Measurements from ENCODE around the gene ECHDC3.
A peak's percentile ranks its signal among the peaks of the same experiment; 100 is the strongest.

Gene ECHDC3, protein sequence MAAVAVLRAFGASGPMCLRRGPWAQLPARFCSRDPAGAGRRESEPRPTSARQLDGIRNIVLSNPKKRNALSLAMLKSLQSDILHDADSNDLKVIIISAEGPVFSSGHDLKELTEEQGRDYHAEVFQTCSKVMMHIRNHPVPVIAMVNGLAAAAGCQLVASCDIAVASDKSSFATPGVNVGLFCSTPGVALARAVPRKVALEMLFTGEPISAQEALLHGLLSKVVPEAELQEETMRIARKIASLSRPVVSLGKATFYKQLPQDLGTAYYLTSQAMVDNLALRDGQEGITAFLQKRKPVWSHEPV

DNA sequence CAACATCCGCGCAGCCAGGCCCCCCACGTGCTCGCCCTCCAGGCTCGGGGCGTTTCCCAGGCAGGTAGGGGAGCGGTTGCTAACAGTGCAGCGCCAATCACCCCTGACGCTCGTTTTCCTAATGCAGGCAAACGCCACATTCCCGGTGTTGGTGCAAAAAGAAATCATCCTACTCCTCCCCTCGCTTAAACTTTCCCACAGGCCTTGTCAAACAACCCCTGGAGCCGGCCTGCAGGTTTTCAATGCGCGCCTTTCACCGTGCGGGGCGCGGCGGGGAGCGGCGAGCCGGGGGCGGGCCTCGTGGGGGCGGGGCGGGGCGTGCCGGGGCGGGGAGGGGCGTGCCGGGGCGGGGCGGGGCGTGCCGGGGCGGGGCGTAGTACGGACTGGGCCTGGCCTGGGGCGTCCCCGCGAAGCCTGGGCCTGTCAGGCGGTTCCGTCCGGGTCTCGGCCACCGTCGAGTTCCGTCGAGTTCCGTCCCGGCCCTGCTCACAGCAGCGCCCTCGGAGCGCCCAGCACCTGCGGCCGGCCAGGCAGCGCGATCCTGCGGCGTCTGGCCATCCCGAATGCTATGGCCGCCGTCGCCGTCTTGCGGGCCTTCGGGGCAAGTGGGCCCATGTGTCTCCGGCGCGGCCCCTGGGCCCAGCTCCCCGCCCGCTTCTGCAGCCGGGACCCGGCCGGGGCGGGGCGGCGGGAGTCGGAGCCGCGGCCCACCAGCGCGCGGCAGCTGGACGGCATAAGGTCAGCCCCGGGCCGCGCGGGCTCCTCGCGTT lies at the start of gene ECHDC3:
Gene ECHDC3, plus strand, starts transcription at position 374 of the 770 bp plus-strand sequence. Its CDS starts 195 bp downstream, at position 569.
- Histone ChIP-seq H3K27ac (ENCODE audit: low read length) (no peak within 1 kb of the TSS), H3K27me3 (ENCODE audit: control insufficient read depth, insufficient read depth, low read length) (no peaks in the 10 kb centered on the region), H3K9me3 (ENCODE audit: control insufficient read depth, insufficient read depth, low read length) (no peaks in the 10 kb centered on the region), H3K4me3 (ENCODE audit: low read length) (peak within 1 kb of the TSS; percentile 89), H3K36me3 (ENCODE audit: control insufficient read depth, insufficient read depth, low read length) (no peaks in the 10 kb centered on the region), H3K4me1 (ENCODE audit: control insufficient read depth, insufficient read depth, low read length) (0 out of 2 replicates have a peak, but pooled peaks cover 3% of the 10 kb centered on the region)
- no peak for DNase-seq (ENCODE audit: low read depth, low spot score)
- WGBS (ENCODE audit: insufficient coverage, insufficient read length) = no CpG with 5 or more reads among the region's 93 CpGs

DNA sequence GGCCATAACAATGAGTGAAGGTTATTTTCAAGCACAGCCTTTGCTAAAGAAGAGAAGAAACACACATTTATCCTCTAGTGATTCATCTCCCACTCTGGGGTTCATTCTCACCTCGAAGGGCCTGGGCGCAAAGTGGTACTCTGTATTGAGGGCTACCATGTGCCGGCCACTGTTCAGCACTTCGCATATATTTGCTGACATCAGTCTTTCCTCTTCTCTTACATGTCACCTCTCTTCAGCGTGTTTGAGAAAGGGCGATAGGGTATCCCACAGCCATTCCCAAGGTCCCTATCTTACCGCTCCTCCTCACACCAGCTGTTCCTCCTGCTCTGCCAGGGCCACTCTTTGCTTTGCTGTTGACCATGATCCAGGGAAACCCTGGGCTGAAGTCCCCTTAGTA lies 48.8 kb upstream of the ECHDC3 start:
- Histone ChIP-seq H3K36me3 (ENCODE audit: control insufficient read depth, insufficient read depth, low read length) (no peaks in the 10 kb centered on the region), H3K27ac (ENCODE audit: low read length) (no peak overlapping the region), H3K4me3 (ENCODE audit: low read length) (no peak overlapping the region), H3K27me3 (ENCODE audit: control insufficient read depth, insufficient read depth, low read length) (no peaks in the 10 kb centered on the region), H3K9me3 (ENCODE audit: control insufficient read depth, insufficient read depth, low read length) (no peaks in the 10 kb centered on the region), H3K4me1 (ENCODE audit: control insufficient read depth, insufficient read depth, low read length) (no peaks in the 10 kb centered on the region)
- no CpG with 5 or more reads among the region's 7 CpGs for WGBS (ENCODE audit: insufficient coverage, insufficient read length)
- DNase-seq (ENCODE audit: low read depth, low spot score) = no peak

DNA sequence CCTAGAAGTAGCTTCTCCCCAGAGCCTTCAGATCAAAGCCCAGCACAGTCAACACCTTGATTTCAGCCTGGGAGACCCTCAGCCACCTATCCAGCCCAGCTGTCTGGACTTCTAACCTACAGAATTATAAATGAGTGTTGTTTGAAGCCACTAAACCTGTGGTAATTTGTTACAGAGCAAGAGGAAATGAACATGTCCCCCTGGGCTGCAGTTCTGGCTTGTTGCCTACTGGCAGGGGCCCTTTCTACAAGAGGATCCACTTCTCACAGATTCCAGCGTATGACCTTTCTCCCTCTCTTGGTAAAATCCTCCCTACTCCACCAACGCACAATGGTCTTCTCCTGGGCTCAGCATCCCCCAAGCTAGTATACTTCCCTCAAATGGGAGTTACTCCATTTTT lies 46.4 kb upstream of the ECHDC3 start:
- no peaks in the 10 kb centered on the region for H3K36me3 ChIP-seq (ENCODE audit: control insufficient read depth, insufficient read depth, low read length)
- no peaks in the 10 kb centered on the region for H3K4me1 ChIP-seq (ENCODE audit: control insufficient read depth, insufficient read depth, low read length)
- no peak overlapping the region for H3K4me3 ChIP-seq (ENCODE audit: low read length)
- no peaks in the 10 kb centered on the region for H3K9me3 ChIP-seq (ENCODE audit: control insufficient read depth, insufficient read depth, low read length)
- WGBS (ENCODE audit: insufficient coverage, insufficient read length) = no CpG with 5 or more reads among the region's 2 CpGs
- DNase-seq (ENCODE audit: low read depth, low spot score) = no peak
- H3K27me3 ChIP-seq (ENCODE audit: control insufficient read depth, insufficient read depth, low read length) = no peaks in the 10 kb centered on the region
- no peak overlapping the region for H3K27ac ChIP-seq (ENCODE audit: low read length)

DNA sequence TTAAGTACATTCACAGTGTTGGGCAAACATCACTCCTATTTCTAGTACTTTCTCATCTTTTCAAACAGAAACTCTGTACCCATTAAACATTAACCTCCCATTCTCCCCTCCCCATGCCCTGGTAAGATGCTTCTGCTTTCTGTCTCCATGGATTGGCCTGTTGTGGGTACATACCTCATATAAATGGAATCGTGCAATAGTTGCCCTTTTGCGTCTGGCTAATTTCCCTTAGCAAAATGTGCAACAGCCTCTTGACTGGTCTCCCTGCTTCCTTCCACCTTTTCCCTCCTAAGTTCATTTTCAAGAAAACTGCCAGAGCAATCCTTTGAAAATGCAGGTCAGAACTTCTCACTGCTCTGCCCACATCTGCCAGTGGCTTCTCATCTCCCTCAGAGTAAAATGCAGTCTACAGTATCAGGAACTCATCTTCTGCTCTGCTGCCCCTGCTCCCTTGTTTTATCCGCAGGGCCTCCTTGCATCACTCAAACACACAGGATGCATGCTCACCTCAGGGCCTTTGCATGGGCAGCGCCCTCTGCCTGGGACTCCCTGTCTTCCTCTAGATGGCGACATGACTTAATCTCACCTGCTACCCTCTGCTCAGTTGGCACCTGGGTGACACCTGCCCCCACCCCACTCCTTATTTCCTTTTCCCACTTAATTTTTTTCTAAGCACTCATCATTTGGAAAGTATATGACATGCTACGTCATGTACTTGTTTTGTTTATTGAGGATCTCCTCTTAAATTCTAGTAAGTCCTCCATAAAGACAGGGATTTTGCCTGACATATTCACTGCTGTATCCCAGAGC lies 44.3 kb upstream of the ECHDC3 start:
- Histone ChIP-seq H3K36me3 (ENCODE audit: control insufficient read depth, insufficient read depth, low read length) (no peaks in the 10 kb centered on the region), H3K27ac (ENCODE audit: low read length) (no peak overlapping the region), H3K4me1 (ENCODE audit: control insufficient read depth, insufficient read depth, low read length) (no peaks in the 10 kb centered on the region), H3K9me3 (ENCODE audit: control insufficient read depth, insufficient read depth, low read length) (no peaks in the 10 kb centered on the region), H3K4me3 (ENCODE audit: low read length) (no peak overlapping the region), H3K27me3 (ENCODE audit: control insufficient read depth, insufficient read depth, low read length) (no peaks in the 10 kb centered on the region)
- WGBS (ENCODE audit: insufficient coverage, insufficient read length) = no CpG with 5 or more reads among the region's 6 CpGs
- no peak for DNase-seq (ENCODE audit: low read depth, low spot score)

DNA sequence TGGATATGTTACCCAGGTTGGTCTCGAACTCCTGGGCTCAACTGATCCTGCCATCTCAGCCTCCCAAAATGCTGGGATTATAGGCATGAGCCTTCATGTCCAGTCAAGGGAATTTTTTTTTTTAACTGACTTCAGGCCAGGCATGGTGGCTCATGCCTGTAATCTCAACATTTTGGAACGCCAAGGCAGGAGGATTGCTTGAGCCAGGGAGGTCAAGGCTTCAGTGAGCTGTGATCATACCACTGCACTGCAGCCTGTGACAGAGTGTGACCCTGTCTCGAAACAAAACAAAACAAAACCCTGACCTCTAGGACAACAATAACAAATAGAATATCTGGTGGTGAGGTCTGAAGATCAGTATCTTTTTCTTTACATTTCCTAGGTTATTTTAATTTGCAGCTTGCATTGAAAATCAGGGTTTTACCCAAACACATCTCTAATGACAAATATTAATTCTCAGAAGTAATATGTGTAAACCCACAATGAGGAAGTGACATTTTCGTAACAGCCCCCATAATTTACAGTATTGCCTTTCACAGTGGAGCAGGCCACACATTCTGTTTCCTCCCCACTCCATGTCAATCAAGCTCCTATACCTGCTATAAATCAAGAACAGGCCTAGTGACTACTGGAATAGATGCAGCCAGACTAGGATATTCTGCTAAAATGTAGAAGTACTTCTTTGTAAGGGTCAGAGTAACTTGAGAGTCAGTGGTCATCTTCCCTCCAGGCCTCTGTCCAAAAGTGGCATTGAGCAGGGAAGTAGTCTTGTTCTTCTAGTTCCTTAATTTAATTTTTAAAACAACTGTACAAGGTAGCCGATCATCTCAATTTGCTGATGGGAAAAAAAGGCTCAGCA lies 43.3 kb upstream of the ECHDC3 start:
- no peaks in the 10 kb centered on the region for H3K9me3 ChIP-seq (ENCODE audit: control insufficient read depth, insufficient read depth, low read length)

DNA sequence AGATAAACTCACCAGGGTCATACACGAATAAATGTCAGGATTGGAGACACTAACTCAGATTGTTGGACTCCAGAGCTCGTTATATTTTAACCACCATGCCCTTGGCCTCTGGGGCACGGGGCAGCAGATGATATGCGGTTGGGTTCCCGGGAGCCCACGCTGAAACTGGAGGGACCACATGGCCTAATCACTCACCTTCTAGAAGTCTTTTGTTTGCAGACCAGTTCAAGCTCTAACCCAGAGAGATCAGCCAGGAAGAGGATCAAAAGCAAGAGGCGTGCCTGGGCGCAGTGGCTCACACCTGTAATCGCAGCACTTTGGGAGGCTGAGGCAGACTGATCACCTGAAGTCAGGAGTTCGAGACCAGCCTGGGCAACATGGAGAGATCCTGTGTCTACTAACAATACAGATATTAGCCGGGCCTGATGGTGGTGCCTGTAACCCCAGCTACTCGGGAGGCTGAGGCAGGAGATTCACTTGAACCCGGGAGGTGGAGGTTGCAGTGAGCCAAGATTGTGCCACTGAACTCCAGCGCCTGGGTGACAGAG lies 42.6 kb upstream of the ECHDC3 start:
- no peak for DNase-seq (ENCODE audit: low read depth, low spot score)
- no peak overlapping the region for H3K27ac ChIP-seq (ENCODE audit: low read length)
- H3K36me3 ChIP-seq (ENCODE audit: control insufficient read depth, insufficient read depth, low read length) = no peaks in the 10 kb centered on the region
- no peak overlapping the region for H3K4me3 ChIP-seq (ENCODE audit: low read length)
- WGBS (ENCODE audit: insufficient coverage, insufficient read length) = no CpG with 5 or more reads among the region's 14 CpGs
- H3K27me3 ChIP-seq (ENCODE audit: control insufficient read depth, insufficient read depth, low read length) = no peaks in the 10 kb centered on the region
- no peaks in the 10 kb centered on the region for H3K9me3 ChIP-seq (ENCODE audit: control insufficient read depth, insufficient read depth, low read length)
- no peaks in the 10 kb centered on the region for H3K4me1 ChIP-seq (ENCODE audit: control insufficient read depth, insufficient read depth, low read length)

More for the DNA sequence above, 43.3 kb upstream of the ECHDC3 start:
- DNase-seq (ENCODE audit: low read depth, low spot score) = no peak
- Histone ChIP-seq H3K27ac (ENCODE audit: low read length) (no peak overlapping the region), H3K4me3 (ENCODE audit: low read length) (no peak overlapping the region), H3K27me3 (ENCODE audit: control insufficient read depth, insufficient read depth, low read length) (no peaks in the 10 kb centered on the region), H3K36me3 (ENCODE audit: control insufficient read depth, insufficient read depth, low read length) (no peaks in the 10 kb centered on the region), H3K4me1 (ENCODE audit: control insufficient read depth, insufficient read depth, low read length) (no peaks in the 10 kb centered on the region)
- no CpG with 5 or more reads among the region's 5 CpGs for WGBS (ENCODE audit: insufficient coverage, insufficient read length)

DNA sequence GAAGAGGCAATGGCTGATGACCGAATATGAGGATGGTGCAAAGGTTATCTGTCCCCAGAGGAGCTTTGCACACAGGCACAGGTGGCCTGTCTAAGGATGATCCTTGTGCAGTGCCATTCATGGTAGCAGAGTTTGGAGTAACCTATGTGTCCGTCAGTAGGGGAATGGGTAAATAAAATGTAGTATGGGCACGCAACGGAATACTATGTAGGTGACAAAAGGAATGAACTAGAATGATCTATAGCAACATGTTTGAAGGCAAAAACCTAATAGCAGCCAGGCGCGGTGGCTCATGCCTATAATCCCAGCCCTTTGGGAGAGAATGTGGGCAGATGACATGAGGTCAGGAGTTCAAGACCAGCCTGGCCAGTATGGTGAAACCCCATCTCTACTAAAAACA lies 41.6 kb upstream of the ECHDC3 start:
- Histone ChIP-seq H3K27ac (ENCODE audit: low read length) (no peak overlapping the region), H3K36me3 (ENCODE audit: control insufficient read depth, insufficient read depth, low read length) (no peaks in the 10 kb centered on the region), H3K27me3 (ENCODE audit: control insufficient read depth, insufficient read depth, low read length) (no peaks in the 10 kb centered on the region), H3K9me3 (ENCODE audit: control insufficient read depth, insufficient read depth, low read length) (no peaks in the 10 kb centered on the region), H3K4me3 (ENCODE audit: low read length) (no peak overlapping the region), H3K4me1 (ENCODE audit: control insufficient read depth, insufficient read depth, low read length) (no peaks in the 10 kb centered on the region)
- DNase-seq (ENCODE audit: low read depth, low spot score) = no peak
- WGBS (ENCODE audit: insufficient coverage, insufficient read length) = no CpG with 5 or more reads among the region's 6 CpGs

DNA sequence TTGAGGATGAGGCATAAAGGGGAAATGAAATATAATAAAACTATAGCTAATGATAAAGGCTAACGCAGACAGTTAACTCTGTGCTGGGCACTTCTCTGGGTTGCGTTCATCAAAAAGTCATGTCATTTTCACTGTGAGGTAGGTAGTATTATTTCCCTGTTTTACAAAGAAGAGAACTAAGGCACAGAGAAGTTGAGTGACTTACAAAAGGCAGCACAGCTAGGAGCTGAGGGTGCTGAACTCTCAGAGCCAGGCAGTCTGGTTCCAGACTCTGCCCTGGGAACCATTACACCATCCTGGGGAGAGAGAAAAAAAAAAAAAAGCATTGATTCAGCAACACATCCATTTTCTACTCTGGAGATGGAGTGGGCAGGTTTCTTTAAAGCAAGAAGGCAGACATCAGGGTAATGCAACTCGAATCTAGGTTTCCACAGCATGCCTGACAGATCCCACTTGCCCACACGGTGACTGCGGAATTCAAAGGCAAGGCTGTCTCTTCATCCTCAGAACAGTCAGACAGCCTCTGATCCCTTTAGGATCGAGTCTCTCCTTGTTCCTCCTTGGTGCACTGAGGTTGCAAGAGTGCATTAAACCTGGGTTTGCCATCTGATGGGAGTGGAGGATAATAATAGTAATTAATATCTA lies 40.6 kb upstream of the ECHDC3 start:
- no peaks in the 10 kb centered on the region for H3K27me3 ChIP-seq (ENCODE audit: control insufficient read depth, insufficient read depth, low read length)
- no peaks in the 10 kb centered on the region for H3K4me1 ChIP-seq (ENCODE audit: control insufficient read depth, insufficient read depth, low read length)
- H3K4me3 ChIP-seq (ENCODE audit: low read length) = no peak overlapping the region
- no peaks in the 10 kb centered on the region for H3K36me3 ChIP-seq (ENCODE audit: control insufficient read depth, insufficient read depth, low read length)
- no peaks in the 10 kb centered on the region for H3K9me3 ChIP-seq (ENCODE audit: control insufficient read depth, insufficient read depth, low read length)
- no peak for DNase-seq (ENCODE audit: low read depth, low spot score)
- WGBS (ENCODE audit: insufficient coverage, insufficient read length) = no CpG with 5 or more reads among the region's 6 CpGs
- H3K27ac ChIP-seq (ENCODE audit: low read length) = no peak overlapping the region

DNA sequence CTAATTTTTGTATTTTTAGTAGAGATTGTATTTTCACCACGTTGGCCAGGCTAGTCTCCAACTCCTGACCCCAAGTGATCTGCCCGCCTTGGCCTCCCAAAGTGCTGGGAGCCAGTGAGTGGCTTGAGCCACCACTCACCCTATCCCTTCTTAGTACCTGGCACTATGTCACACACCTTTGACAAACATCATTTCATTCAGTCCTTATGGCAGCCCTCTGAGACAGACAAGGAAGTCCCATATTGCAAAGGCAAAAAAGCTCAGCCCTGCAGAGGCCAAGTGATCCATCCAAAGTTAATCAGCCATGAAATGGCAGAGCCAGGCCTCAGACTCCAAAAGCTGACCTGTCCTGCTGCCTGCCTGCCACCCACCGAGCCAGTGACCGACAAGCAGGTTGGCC lies 39.9 kb upstream of the ECHDC3 start:
- Histone ChIP-seq H3K4me3 (ENCODE audit: low read length) (no peak overlapping the region), H3K4me1 (ENCODE audit: control insufficient read depth, insufficient read depth, low read length) (no peaks in the 10 kb centered on the region), H3K36me3 (ENCODE audit: control insufficient read depth, insufficient read depth, low read length) (no peaks in the 10 kb centered on the region), H3K27me3 (ENCODE audit: control insufficient read depth, insufficient read depth, low read length) (no peaks in the 10 kb centered on the region), H3K27ac (ENCODE audit: low read length) (no peak overlapping the region), H3K9me3 (ENCODE audit: control insufficient read depth, insufficient read depth, low read length) (no peaks in the 10 kb centered on the region)
- no CpG with 5 or more reads among the region's 4 CpGs for WGBS (ENCODE audit: insufficient coverage, insufficient read length)
- no peak for DNase-seq (ENCODE audit: low read depth, low spot score)

Data from iPS DF 6.9 (cell line).